ENCODE results near the gene GLIS1. TPM values are rescaled to one million over a fixed set of nuclear protein-coding genes. Genes with fewer than 3 reads are reported as not detected.

Gene GLIS1
- polyA plus RNA-seq, 3 donors = 0.22 to 3.7 (median 0.56) TPM

- no peak overlapping the region for H3K27ac ChIP-seq (ENCODE audit: low read depth, low read length)
- WGBS, 3 donors = 79 to 80% (median 80%) methylated on average over 24 of the region's 24 CpGs
These were observed 194.9 kb downstream of the GLIS1 start for GRCh38 chr1:53543778-53544695.

- H3K27ac ChIP-seq (ENCODE audit: low read depth, low read length) = no peak overlapping the region
- 76 to 89% (median 77%) methylated on average over 14 of the region's 14 CpGs for WGBS, 3 donors
These were observed 195.7 kb downstream of the GLIS1 start for GRCh38 chr1:53543130-53543777.

- no peak overlapping the region for H3K27ac ChIP-seq (ENCODE audit: low read depth, low read length)
- 62 to 74% (median 68%) methylated on average over 5 of the region's 5 CpGs for WGBS, 3 donors
These were observed 196.4 kb downstream of the GLIS1 start for GRCh38 chr1:53542551-53542950.

- 58 to 76% (median 75%) methylated on average over 15 of the region's 15 CpGs for WGBS, 3 donors
- no peak overlapping the region for H3K27ac ChIP-seq (ENCODE audit: low read depth, low read length)
These were observed 197.0 kb downstream of the GLIS1 start for GRCh38 chr1:53541761-53542550.

- WGBS, 3 donors = 89 to 97% (median 94%) methylated on average over 2 of the region's 2 CpGs
- no peak overlapping the region for H3K27ac ChIP-seq (ENCODE audit: low read depth, low read length)
These were observed 197.7 kb downstream of the GLIS1 start for GRCh38 chr1:53541263-53541625.

DNA sequence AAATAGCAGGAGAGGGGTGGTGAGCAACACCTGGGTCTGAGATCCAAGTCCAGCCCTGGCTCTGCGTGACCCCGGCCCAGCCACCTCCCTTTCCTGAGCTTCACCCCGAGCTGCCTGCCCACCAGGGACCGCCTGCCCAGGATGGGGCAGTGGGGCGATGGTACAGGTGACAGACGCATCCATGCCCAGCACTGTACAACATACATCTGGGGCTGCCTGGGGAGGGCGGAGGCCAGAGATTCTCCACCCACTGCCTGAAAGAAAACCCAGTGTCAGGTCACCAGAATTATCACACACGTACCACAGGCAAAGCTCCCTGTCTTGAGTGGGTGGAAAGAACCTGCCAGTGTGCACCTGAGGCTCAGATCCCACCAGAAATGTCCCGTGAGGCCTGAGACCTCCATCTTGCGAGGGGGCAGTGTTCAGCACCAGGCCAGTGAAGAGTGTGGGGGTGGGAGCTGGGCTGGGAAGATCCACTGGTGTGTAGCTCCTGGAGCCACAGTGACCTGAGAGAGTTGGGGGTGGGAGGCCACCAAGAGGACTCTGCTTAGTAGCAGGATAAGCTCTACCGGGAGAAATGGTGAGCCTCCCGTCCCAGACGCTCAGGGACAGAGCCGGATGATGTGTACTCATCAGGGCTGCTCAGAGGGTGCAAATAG, 198.2 kb downstream of the GLIS1 start:
- WGBS, 3 donors = 92 to 95% (median 93%) methylated on average over 14 of the region's 14 CpGs
- no peak overlapping the region for H3K27ac ChIP-seq (ENCODE audit: low read depth, low read length)

GRCh38 chr1:53539711-53540603, 199.0 kb downstream of the GLIS1 start:
- 89 to 95% (median 93%) methylated on average over 22 of the region's 22 CpGs for WGBS, 3 donors
- no peak overlapping the region for H3K27ac ChIP-seq (ENCODE audit: low read depth, low read length)

DNA sequence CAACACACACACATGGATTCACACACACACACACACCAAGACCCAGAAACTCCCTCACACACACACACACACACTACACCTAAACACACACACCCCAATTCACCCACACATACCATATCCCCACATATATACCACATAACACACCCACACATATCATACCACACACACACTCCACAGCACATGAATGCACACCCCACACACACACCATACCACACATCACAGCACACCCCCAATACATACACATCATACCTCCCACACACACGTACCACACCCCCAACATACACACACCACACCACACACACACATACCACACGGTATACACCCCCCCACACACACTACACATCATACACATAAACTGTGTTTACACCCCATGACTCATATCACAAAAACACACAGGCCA, 199.7 kb downstream of the GLIS1 start:
- no peak overlapping the region for H3K27ac ChIP-seq (ENCODE audit: low read depth, low read length)
- 81 to 94% (median 85%) methylated on average over 2 of the region's 2 CpGs for WGBS, 3 donors

- WGBS, 3 donors = 55 to 92% (median 77%) methylated on average over 6 of the region's 6 CpGs
- no peak overlapping the region for H3K27ac ChIP-seq (ENCODE audit: low read depth, low read length)
These were observed 202.4 kb downstream of the GLIS1 start for GRCh38 chr1:53536606-53537005.

DNA sequence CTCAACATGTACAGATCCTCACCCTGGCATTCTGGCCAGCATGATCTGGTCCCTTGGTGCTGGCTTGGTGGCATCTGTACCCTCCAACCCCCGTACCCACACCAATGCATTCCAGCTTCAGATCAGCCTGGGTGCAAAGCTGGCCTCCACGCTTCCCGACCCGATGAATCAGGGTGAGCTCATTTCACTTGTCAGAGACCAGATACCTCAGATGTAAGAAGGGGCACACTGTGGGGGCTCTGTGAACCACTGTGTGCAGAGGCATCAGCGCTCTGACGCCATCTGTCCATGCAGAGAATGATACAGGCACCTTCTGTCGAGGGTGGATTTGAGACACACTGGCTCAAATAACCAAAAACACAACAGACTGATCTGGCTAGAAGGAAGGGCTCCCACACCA, 203.1 kb downstream of the GLIS1 start:
- 77 to 86% (median 82%) methylated on average over 7 of the region's 7 CpGs for WGBS, 3 donors
- H3K27ac ChIP-seq (ENCODE audit: low read depth, low read length) = no peak overlapping the region

DNA sequence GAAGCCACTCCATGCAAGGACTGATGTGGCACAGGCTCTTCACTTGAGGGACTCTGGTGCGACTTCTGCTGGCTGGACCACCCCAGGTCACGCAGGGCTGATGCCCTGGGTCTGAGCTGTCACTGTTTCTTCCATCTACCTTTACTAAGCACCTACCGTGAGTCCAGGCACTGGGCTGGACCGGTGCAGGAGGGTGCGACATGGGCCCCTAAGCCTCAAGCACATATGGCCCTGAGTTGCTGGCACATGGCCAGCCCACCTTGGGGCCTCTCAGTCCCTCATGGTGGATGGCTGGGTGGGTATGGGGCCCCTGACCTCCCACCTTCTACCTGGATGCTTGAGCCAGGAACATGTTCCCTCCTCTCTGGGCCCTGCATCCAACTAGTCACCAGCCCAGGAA, 203.7 kb downstream of the GLIS1 start:
- 88 to 96% (median 92%) methylated on average over 5 of the region's 5 CpGs for WGBS, 3 donors

DNA sequence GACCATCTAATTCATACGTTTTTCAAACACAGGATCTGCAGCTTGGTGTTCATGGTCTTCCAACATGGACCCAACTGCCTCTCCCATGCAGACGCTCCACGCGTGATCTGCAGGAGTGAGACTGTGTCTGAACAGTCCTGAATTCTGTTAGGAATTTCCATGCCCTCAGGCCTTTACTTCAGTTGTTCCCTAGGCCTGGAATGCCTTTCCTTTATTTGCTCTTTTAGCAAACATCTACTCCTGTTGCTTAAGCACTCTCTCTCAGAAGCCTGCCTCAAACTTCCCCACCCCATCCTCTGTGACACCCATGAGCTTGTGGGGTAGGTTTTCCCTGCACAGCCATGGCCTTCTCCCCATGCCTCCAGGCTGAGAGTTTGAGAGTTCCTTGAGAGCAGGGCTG, 206.1 kb downstream of the GLIS1 start:
- 77 to 84% (median 78%) methylated on average over 4 of the region's 4 CpGs for WGBS, 3 donors
- no peak overlapping the region for H3K27ac ChIP-seq (ENCODE audit: low read depth, low read length)

More for the DNA sequence above, 203.7 kb downstream of the GLIS1 start:
- no peak overlapping the region for H3K27ac ChIP-seq (ENCODE audit: low read depth, low read length)

GRCh38 chr1:53532377-53532776, 206.6 kb downstream of the GLIS1 start:
- H3K27ac ChIP-seq (ENCODE audit: low read depth, low read length) = no peak overlapping the region
- WGBS, 3 donors = 32 to 63% (median 47%) methylated on average over 9 of the region's 9 CpGs

GRCh38 chr1:53530550-53530949, 208.4 kb downstream of the GLIS1 start:
- H3K27ac ChIP-seq (ENCODE audit: low read depth, low read length) = no peak overlapping the region
- 93 to 97% (median 96%) methylated on average over 5 of the region's 5 CpGs for WGBS, 3 donors

- WGBS, 3 donors = 89 to 96% (median 93%) methylated on average over 14 of the region's 14 CpGs
- no peak overlapping the region for H3K27ac ChIP-seq (ENCODE audit: low read depth, low read length)
These were observed 209.4 kb downstream of the GLIS1 start for GRCh38 chr1:53529555-53529954.

DNA sequence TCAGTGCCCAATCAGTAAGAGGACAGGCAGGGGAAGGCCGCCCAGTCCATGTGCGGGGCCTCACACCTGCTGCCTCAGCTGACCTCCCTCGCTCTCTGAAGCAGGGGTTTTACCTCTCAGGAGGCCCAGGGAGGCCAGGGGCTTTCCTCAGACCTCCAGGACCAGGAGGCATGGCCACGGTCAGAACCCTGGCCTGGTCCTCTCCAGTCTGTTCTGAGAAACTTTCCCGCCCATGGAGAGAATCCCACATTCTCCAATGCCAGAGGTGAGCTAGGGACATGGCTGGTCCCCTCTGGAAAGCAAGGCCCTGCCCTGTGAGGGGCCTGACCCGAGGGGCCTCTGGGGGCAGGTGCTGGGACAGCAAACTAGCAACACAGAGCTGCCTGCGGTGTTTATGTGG, 211.6 kb downstream of the GLIS1 start:
- no peak overlapping the region for H3K27ac ChIP-seq (ENCODE audit: low read depth, low read length)
- WGBS, 3 donors = 84 to 91% (median 91%) methylated on average over 7 of the region's 7 CpGs

DNA sequence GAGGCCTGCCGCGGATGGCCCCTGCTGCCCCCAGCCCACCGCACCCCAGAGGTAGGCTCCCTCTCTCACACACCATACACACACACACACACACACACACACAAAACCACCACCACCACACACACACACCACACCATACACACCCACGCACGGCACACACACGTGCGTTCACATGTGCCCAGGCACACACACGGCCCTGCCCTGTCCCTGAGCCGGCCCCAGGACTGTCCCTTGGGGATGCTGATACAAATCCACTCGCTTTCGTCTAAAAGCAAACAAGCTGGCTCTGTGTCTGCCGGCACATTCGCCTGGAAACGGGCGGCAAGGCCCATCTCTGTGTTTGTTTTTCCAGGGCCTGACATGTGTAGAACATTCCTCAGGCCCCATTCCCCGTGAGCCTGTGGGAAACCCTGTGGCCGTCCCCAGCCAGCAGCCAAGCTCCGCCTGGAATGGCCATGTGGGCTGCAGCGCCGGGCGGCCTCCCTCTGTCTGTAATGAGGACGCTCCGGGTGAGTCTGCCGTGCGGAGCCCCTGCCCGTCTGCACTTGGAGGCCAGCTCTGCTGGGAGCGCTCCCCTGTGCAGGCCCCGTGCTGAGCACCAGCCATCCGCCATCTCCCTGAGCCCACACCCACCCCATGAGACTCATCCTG, 212.4 kb downstream of the GLIS1 start:
- no peak overlapping the region for H3K27ac ChIP-seq (ENCODE audit: low read depth, low read length)
- 32 to 67% (median 48%) methylated on average over 24 to 29 of the region's 29 CpGs for WGBS, 3 donors
